Duodenal mucosa (tissue), 2 donors: ENCODE measurements around the gene GSS.

Source experiments
- H3K27ac ChIP-seq: one replicate; pipeline ENCODE4 v1.7.0; 2013; ENCODE audit warnings: low read depth, low read length
- H3K27me3 ChIP-seq, 2 donors: one replicate each; pipeline ENCODE4 v1.7.0; 2013; ENCODE audit warnings: low read length in 2 of 2, control low read depth in 1 of 2; ENCODE audit not compliant: insufficient read depth in 2 of 2, control insufficient read depth in 1 of 2
- H3K36me3 ChIP-seq, 2 donors: one replicate each; pipeline ENCODE4 v1.7.0; 2013; ENCODE audit warnings: low read length in 2 of 2, control low read depth in 1 of 2; ENCODE audit not compliant: insufficient read depth in 2 of 2, control insufficient read depth in 1 of 2
- H3K4me1 ChIP-seq, 2 donors: one replicate each; pipeline ENCODE4 v1.7.0; 2013; ENCODE audit warnings: low read length in 2 of 2, control low read depth in 1 of 2; ENCODE audit not compliant: insufficient read depth in 2 of 2, control insufficient read depth in 1 of 2
- H3K4me3 ChIP-seq, 2 donors: one replicate each; pipeline ENCODE4 v1.7.0; 2013; ENCODE audit warnings: low read length in 2 of 2, low read depth in 1 of 2
- H3K9ac ChIP-seq, 2 donors: one replicate each; pipeline ENCODE4 v1.7.0; 2013; ENCODE audit warnings: low read length in 2 of 2, low read depth in 1 of 2
- H3K9me3 ChIP-seq, 2 donors: one replicate each; pipeline ENCODE4 v1.7.0; 2013; ENCODE audit warnings: low read length in 2 of 2, control low read depth in 1 of 2; ENCODE audit not compliant: control insufficient read depth in 1 of 2

Gene GSS

DNA sequence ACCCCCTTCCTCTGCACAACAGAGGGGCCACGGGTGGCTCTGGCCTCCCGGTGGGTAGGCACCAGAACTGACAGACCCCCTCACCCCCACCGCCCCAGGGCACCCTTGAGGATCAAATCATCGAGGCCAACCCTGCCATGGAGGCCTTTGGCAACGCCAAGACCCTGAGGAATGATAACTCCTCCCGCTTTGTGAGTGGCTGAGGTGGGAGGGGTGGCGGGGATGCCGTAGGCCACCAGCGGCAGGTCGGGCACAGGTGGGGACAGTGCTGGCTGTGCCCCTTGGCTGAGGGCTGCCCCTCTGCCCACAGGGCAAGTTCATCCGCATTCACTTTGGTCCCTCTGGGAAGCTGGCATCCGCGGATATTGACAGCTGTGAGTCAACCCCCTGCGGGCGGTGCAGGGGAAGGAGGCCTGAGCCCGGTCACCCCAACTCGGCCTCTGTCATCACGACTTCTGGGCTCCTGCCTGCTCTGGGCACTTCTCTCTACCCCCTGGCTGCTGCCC, 29.2 kb upstream of the GSS start:
- Histone ChIP-seq H3K4me1 (peaks cover 23 to 25% of the 10 kb centered on the region in 2 donors), H3K9me3 (no peaks in the 10 kb centered on the region), H3K27ac (no peak overlapping the region)

GRCh38 chr20:34983995-34984735, 28.6 kb upstream of the GSS start:
- peaks cover 23 to 25% of the 10 kb centered on the region in 2 donors for H3K4me1 ChIP-seq
- H3K4me3 ChIP-seq, result peak overlapping the region; percentile 3 to 12
- no peak overlapping the region for H3K9ac ChIP-seq
- peaks cover 0 to 4% of the 10 kb centered on the region in 2 donors for H3K27me3 ChIP-seq
- H3K9me3 ChIP-seq, result no peaks in the 10 kb centered on the region
- no peaks in the 10 kb centered on the region for H3K36me3 ChIP-seq
- H3K27ac ChIP-seq, result no peak overlapping the region

More for the DNA sequence above, 29.2 kb upstream of the GSS start:
- H3K27me3 ChIP-seq, result peaks cover 0 to 4% of the 10 kb centered on the region in 2 donors
- no peak overlapping the region for H3K4me3 ChIP-seq
- no peak overlapping the region for H3K9ac ChIP-seq
- H3K36me3 ChIP-seq, result no peaks in the 10 kb centered on the region

GRCh38 chr20:34983089-34983820, 27.6 kb upstream of the GSS start:
- Histone ChIP-seq H3K9me3 (no peaks in the 10 kb centered on the region), H3K27ac (no peak overlapping the region), H3K4me1 (peaks cover 23 to 25% of the 10 kb centered on the region in 2 donors), H3K27me3 (peaks cover 0 to 4% of the 10 kb centered on the region in 2 donors), H3K4me3 (peak overlapping the region in 1 of 2 donors; percentile 3), H3K36me3 (no peaks in the 10 kb centered on the region), H3K9ac (no peak overlapping the region)

- Histone ChIP-seq H3K9ac (no peak overlapping the region), H3K36me3 (no peaks in the 10 kb centered on the region), H3K27ac (no peak overlapping the region), H3K4me1 (peaks cover 23 to 25% of the 10 kb centered on the region in 2 donors), H3K4me3 (no peak overlapping the region), H3K9me3 (no peaks in the 10 kb centered on the region), H3K27me3 (peaks cover 0 to 4% of the 10 kb centered on the region in 2 donors)
These were observed 26.9 kb upstream of the GSS start for GRCh38 chr20:34982270-34983088.

DNA sequence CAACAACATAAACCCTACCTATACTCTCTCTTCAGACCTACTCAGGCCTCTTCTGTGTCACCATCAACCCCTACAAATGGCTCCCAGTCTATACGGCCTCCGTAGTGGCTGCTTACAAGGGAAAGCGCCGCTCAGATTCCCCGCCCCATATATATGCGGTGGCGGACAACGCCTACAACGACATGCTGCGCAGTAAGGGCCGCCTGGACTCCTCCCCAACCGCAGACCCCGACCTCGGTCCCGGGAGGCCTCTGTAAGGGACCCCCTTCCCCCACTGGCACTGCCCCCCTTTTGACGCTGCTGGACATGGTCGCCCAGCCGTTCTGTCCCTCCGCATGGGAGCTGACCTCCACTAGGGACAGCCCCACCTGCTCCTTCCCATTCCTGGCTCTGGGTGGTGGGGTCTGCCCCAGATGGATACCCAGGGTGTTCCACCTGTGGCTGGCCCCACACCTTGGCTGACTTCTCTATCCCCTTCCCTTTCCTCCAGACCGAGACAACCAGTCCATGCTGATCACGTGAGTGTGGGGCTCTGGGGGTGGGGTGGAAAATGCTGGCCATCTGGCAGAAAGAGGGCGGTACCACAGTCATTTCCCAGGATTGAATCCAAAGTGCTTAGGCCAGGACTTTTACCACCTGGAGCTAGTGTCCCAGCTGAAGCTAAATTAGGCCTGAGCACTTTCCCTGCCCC, 25.1 kb upstream of the GSS start:
- no peak overlapping the region for H3K4me3 ChIP-seq
- no peaks in the 10 kb centered on the region for H3K9me3 ChIP-seq
- no peaks in the 10 kb centered on the region for H3K36me3 ChIP-seq
- peaks cover 0 to 4% of the 10 kb centered on the region in 2 donors for H3K27me3 ChIP-seq
- H3K9ac ChIP-seq, result no peak overlapping the region
- peaks cover 23 to 25% of the 10 kb centered on the region in 2 donors for H3K4me1 ChIP-seq
- H3K27ac ChIP-seq, result no peak overlapping the region

- Histone ChIP-seq H3K27me3 (peaks cover 0 to 4% of the 10 kb centered on the region in 2 donors), H3K4me3 (no peak overlapping the region), H3K36me3 (no peaks in the 10 kb centered on the region), H3K4me1 (peaks cover 22 to 23% of the 10 kb centered on the region in 2 donors), H3K9ac (no peak overlapping the region), H3K27ac (no peak overlapping the region), H3K9me3 (no peaks in the 10 kb centered on the region)
These were observed 24.0 kb upstream of the GSS start for GRCh38 chr20:34979366-34980153.

GRCh38 chr20:34978092-34978744, 22.6 kb upstream of the GSS start:
- H3K27ac ChIP-seq, result no peak overlapping the region

DNA sequence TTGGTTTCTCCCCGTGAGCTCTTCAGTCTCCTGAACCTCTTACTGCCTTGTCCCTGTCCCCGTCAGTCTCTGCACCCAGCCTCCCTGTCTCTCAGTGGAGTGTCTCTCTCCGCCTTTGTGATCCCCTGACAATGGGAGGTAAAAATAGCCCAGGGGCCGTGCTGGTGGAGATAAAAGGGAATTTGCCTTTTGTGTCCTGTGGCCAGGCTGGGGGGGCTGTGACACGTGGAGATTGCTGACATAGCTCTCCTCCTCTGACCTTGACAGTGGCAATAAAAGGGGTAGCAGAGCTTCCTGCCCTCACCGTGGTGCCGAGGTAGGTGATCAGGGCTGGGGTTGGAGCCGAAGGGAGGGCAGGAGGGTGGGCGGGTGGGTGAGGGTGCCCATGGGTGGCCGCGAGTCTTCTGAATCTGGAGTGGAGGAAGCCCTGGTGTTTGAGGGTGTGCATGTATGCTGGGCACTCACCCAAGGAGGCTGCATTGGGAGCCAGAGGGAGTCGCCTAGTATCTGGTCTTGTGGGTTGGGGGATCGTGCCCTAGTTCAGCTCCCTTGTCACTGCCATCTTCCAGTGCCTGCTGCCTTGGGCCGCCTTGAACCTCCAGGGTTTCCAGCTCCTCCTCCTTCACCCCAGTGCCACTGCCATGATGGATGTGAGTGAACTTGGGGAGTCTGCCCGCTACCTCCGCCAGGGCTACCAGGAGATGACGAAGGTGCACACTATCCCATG, 21.9 kb upstream of the GSS start:
- Histone ChIP-seq H3K9ac (no peak overlapping the region), H3K27me3 (no peaks in the 10 kb centered on the region), H3K4me3 (no peak overlapping the region), H3K9me3 (no peaks in the 10 kb centered on the region), H3K27ac (no peak overlapping the region), H3K4me1 (peaks cover 10% of the 10 kb centered on the region in 2 donors), H3K36me3 (no peaks in the 10 kb centered on the region)

More at GRCh38 chr20:34978092-34978744, 22.6 kb upstream of the GSS start:
- H3K9ac ChIP-seq, result no peak overlapping the region
- H3K4me3 ChIP-seq, result no peak overlapping the region
- no peaks in the 10 kb centered on the region for H3K27me3 ChIP-seq
- H3K9me3 ChIP-seq, result no peaks in the 10 kb centered on the region
- H3K4me1 ChIP-seq, result peaks cover 10 to 11% of the 10 kb centered on the region in 2 donors
- no peaks in the 10 kb centered on the region for H3K36me3 ChIP-seq
